Choroid plexus epithelial cell (primary cell): ENCODE results near the gene AGR3.
A peak's percentile ranks its signal among the peaks of the same experiment; 100 is the strongest.

Experiments used
- DNase-seq: peaks from one replicate; pipeline ENCODE4 v3.0.0-alpha.2; 2010; ENCODE audit warnings: low read depth
- H3K4me3 ChIP-seq: 2 replicates; pipeline ENCODE4 v1.5.1; 2011; ENCODE audit warnings: low read depth, mild to moderate bottlenecking, control low read depth, low read length, moderate library complexity
- TF ChIP-seq, protein P1 (sequence below): conservative IDR thresholded peaks from 2 replicates; pipeline ENCODE4 v1.5.1; 2011; ENCODE audit warnings: low read depth, mild to moderate bottlenecking, control low read depth, inconsistent platforms, low read length, moderate library complexity

The AGR3 gene

DNA sequence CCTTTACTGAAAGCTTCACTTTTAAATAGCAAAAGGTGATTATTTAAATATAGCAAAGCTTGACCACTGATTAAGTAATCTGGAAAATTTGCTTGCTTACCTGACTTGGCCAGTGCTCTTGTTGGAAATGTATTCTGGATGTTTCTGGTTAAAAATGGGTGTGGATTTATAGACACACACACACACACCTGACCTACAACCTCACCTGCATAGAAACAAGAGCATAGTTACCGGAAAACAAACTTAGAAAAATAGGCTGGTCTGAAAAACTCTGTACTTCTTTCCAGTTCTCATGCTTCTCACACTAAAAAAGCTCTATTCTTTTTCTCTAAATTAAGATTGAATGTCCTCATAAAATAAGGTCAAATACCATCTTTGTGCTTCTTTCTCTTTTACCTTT is at the start of gene AGR3:
Gene AGR3, minus strand, starts transcription at position 140 of the 400 bp plus-strand sequence. CDS start 3,365 bp downstream, outside the sequence.
- H3K4me3 ChIP-seq, result no peak within 1 kb of the TSS
- DNase-seq, result no peak
- TF ChIP-seq, protein P1, sequence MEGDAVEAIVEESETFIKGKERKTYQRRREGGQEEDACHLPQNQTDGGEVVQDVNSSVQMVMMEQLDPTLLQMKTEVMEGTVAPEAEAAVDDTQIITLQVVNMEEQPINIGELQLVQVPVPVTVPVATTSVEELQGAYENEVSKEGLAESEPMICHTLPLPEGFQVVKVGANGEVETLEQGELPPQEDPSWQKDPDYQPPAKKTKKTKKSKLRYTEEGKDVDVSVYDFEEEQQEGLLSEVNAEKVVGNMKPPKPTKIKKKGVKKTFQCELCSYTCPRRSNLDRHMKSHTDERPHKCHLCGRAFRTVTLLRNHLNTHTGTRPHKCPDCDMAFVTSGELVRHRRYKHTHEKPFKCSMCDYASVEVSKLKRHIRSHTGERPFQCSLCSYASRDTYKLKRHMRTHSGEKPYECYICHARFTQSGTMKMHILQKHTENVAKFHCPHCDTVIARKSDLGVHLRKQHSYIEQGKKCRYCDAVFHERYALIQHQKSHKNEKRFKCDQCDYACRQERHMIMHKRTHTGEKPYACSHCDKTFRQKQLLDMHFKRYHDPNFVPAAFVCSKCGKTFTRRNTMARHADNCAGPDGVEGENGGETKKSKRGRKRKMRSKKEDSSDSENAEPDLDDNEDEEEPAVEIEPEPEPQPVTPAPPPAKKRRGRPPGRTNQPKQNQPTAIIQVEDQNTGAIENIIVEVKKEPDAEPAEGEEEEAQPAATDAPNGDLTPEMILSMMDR, result no peak

- H3K4me3 ChIP-seq, result no peak overlapping the region
- TF ChIP-seq, protein P1, result no peak
- DNase-seq, result no peak
Observed at GRCh38 chr7:16930946-16931345, 49.2 kb upstream of the AGR3 start.

GRCh38 chr7:16929146-16929762 is 47.5 kb upstream of the AGR3 start:
- no peak overlapping the region for H3K4me3 ChIP-seq
- TF ChIP-seq, protein P1, result no peak
- DNase-seq, result no peak

GRCh38 chr7:16926861-16927260 is 45.1 kb upstream of the AGR3 start:
- DNase-seq, result no peak
- TF ChIP-seq, protein P1, result no peak

GRCh38 chr7:16926283-16926682 is 44.5 kb upstream of the AGR3 start:
- TF ChIP-seq, protein P1, result peak; percentile 92
- no peak overlapping the region for H3K4me3 ChIP-seq
- peak; percentile 79 for DNase-seq

More at GRCh38 chr7:16926861-16927260, 45.1 kb upstream of the AGR3 start:
- H3K4me3 ChIP-seq, result no peak overlapping the region

GRCh38 chr7:16925609-16926008 is 43.8 kb upstream of the AGR3 start:
- no peak overlapping the region for H3K4me3 ChIP-seq
- TF ChIP-seq, protein P1, result no peak
- DNase-seq, result no peak

- TF ChIP-seq, protein P1, result no peak
- no peak overlapping the region for H3K4me3 ChIP-seq
- DNase-seq, result no peak
Observed at GRCh38 chr7:16923019-16923418, 41.2 kb upstream of the AGR3 start.
